IPS-NIHi7 (cell line): ENCODE data around the gene LINC01488.

Experiments used
- DNase-seq: peaks from one replicate; pipeline ENCODE4 v3.0.0; 2012; ENCODE audit warnings: mixed read lengths; ENCODE audit errors: extremely low spot score

LINC01488 gene

GRCh38 chr11:69445131-69445470 is 36.4 kb upstream of the LINC01488 start:
- DNase-seq, result no peak

- DNase-seq, result no peak
Observed at GRCh38 chr11:69446108-69446507, 35.4 kb upstream of the LINC01488 start.

DNA sequence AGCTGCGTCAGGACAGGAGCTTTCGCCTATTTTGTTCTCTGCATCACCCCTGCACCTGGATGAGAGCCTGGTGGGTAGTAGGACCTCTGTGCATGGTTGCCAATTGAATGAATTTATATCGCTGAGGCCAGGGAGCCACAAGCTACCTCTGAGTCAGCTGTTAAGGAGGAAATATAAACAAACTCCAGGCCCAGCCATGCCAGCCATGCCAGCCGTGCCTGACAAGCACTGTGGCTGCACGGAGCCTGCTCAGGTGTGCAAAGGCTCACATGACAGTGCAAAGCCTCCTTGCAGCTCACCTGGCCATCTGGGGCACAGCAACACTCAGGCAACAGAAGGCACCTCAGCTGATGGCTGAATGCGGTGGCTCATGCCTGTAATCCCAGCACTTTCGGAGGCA is 33.7 kb upstream of the LINC01488 start:
- DNase-seq, result no peak

GRCh38 chr11:69448471-69449284 is 32.8 kb upstream of the LINC01488 start:
- DNase-seq, result no peak

- no peak for DNase-seq
Observed at GRCh38 chr11:69449320-69450063, 32.0 kb upstream of the LINC01488 start.

- DNase-seq, result no peak
Observed at GRCh38 chr11:69450064-69450856, 31.2 kb upstream of the LINC01488 start.

DNA sequence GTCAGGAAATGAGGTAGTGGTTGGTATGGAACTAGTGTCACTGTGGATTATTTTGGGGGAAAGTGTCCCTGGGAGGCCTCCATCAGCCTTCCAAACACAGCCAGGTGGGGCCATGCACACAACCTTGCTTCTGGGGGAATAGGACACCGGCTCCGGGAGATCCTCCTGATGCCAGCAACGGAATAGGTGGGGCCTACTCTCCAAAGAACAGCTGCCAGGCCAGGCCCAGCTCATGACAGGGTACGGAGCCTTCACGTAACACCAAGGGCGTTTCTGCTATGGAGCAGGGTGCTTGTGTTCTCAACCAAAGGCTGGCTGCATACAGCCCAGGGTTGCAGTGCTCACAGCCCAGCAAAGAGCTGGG is 30.6 kb upstream of the LINC01488 start:
- DNase-seq, result no peak

DNA sequence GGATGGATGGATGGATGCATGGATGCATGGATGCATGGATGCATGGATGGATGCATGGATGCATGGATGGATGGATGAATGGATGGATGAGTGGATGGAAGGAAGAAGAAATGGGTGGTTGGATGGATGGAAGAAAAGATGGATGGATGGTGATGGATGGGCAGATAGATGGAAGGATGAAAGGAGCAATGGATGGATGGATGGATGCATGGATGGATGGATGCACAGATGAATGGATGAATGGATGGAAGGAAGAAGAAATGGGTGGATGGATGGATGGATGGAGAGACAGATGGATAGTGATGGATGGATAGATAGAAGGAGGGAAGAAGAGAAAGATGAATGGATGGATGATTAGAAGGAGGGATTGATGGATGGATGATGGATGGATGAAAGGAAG is 30.2 kb upstream of the LINC01488 start:
- DNase-seq, result no peak

DNA sequence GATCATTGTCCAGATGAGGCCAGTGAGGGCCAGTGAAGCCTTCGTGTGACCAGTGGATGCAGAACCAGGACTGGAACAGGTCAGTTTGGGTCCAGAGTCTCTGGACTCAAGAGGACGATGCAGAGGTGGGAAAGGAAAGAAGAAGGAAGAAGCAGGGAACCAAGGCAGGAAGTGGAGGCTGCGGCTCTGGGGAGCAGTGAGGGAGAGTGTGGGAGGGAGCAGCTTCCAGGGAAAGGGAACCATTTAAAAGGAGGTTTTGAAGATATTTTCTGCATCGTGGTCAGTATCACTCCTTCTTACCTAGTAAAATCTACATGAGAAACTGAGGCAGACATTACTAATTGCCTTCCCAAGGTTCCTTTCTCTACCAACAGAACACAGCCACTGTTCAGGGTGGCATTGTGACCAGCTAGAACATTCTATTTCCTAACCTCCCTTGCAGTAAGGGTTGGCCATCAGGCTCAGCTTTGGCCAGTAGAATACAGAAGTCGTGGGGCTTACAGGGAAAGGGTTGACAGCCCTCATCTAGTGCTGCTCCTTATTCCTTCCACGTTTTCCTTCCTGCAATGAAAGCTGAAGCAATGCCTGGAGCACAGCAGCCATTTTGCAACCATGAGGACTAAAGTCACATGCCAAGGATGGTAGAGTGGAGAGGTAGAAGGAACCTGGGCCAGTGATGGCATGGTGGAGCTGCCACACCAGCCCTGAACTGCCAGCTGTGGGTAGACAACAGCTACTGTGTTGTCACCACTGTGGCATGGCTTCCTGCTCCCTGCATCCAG is 29.1 kb upstream of the LINC01488 start:
- no peak for DNase-seq

GRCh38 chr11:69453151-69453550 is 28.3 kb upstream of the LINC01488 start:
- no peak for DNase-seq

DNA sequence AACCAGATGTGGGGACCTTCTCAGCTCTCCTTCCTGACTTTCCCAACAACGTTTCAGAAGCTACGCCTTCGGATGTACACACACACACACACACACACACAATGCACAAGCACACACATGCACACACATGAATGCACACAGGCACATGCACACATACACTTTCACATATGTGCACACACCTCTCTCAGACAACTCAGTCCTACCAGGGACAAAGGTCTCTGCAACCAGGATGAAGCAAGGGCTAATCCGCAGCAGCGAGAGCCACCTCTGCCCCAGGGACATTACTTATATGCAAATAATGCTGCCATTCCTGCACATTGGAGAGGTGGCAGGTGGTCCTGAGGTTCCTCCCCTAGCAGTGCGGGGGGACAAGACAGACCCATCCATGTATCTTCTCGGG is 27.4 kb upstream of the LINC01488 start:
- DNase-seq, result no peak

GRCh38 chr11:69455969-69456368 is 25.5 kb upstream of the LINC01488 start:
- no peak for DNase-seq

- DNase-seq, result no peak
Observed at GRCh38 chr11:69456712-69457111, 24.8 kb upstream of the LINC01488 start.

GRCh38 chr11:69459848-69460539 is 21.5 kb upstream of the LINC01488 start:
- DNase-seq, result no peak

DNA sequence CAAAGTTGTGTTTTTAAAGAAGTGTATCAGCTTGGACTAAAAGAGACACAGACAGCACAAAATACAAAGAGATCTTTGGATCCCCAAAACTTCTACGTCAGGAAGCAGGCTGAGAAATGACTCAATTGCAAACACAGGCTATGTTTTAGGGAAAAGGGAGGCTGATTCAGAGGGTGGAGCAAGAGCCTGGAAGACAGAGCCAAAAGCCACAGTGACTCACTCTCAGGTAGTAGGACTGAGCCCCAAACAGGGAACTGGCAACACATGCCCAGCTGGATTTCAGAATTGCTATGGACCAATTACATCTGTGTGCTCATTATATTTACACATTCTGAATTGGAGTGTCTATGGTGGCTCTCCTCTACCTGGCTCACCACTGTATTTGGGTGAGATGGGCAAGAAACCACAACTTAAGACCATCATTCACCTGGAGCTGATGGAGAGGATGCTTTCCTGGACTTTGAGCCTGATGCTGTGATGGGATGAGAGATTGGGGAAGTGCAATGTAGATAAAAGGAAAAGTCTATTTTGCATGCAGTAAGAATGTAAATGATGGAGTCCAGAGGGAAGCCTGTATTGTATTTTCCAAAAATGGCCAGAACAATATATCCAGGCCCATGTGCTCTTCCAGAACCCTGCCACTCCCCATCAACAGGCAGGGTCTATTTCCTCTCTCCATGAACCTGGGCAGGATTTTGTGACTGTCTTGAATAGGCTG is 20.8 kb upstream of the LINC01488 start:
- no peak for DNase-seq

- DNase-seq, result no peak
Observed at GRCh38 chr11:69461272-69461962, 20.0 kb upstream of the LINC01488 start.

- no peak for DNase-seq
Observed at GRCh38 chr11:69462106-69462951, 19.1 kb upstream of the LINC01488 start.

GRCh38 chr11:69463181-69463994 is 18.1 kb upstream of the LINC01488 start:
- no peak for DNase-seq
